ENCODE measurements around the gene SYN1.

DNA sequence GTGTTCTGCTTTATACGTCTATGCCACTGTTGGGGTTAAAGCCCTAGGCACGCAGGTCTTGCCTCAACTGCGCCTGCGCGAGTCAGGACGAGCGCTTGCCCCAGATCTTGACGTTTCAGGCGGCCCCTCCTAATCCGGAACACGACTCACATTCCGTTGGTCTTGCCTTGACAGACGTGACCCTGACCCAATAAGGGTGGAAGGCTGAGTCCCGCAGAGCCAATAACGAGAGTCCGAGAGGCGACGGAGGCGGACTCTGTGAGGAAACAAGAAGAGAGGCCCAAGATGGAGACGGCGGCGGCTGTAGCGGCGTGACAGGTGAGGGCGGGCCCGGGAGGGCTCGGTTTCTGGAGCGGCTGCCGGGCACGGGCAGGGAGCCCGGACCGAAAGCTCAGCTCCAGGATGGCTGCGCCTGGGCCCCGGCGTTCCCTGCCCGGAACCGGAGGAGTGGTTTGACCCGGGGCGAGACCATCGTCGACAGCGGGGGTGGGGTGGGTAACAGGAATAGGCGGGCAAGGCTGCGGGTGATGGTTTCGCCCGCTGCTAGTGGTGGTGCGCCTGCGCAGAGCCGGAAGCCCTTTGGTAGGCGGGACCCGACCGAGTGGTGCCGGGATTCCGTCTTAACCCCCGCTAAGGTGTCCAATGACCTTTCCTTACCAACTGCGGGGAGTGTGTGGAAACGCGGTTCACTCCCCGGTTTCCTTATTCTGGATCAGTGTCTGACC lies 58.6 kb downstream of the SYN1 start, which contains the start of gene ARAF:
- TF ChIP-seq, protein P1, sequence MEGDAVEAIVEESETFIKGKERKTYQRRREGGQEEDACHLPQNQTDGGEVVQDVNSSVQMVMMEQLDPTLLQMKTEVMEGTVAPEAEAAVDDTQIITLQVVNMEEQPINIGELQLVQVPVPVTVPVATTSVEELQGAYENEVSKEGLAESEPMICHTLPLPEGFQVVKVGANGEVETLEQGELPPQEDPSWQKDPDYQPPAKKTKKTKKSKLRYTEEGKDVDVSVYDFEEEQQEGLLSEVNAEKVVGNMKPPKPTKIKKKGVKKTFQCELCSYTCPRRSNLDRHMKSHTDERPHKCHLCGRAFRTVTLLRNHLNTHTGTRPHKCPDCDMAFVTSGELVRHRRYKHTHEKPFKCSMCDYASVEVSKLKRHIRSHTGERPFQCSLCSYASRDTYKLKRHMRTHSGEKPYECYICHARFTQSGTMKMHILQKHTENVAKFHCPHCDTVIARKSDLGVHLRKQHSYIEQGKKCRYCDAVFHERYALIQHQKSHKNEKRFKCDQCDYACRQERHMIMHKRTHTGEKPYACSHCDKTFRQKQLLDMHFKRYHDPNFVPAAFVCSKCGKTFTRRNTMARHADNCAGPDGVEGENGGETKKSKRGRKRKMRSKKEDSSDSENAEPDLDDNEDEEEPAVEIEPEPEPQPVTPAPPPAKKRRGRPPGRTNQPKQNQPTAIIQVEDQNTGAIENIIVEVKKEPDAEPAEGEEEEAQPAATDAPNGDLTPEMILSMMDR (IDR thresholded peaks at IDR 0.05) = no peak
- TF ChIP-seq POLR2A (IDR thresholded peaks at IDR 0.05) (peak; percentile 58), EP300 (IDR thresholded peaks at IDR 0.05; ENCODE audit: low read depth) (no peak)
